ENCODE results near the gene PSEN2.

PSEN2 gene

DNA sequence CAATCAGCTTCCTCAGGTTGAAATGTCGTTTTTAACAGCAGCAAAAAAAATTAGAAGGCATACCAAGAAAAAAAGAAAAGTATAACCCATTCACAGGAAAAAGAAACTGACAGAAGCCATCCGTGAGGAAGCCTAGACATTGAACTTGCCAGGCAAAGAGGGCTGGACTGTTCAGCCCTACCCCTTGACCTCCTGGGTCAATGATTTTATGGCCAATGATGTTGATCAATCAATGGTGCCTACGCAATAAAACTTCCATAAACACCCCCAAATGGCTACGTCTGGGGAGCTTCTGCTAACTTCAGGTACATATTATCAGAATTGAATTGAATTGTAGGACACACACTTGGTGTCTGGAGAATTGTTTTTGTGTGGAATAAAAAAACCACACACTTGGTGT, 4.8 kb upstream of the PSEN2 start:
- no peak for DNase-seq

DNA sequence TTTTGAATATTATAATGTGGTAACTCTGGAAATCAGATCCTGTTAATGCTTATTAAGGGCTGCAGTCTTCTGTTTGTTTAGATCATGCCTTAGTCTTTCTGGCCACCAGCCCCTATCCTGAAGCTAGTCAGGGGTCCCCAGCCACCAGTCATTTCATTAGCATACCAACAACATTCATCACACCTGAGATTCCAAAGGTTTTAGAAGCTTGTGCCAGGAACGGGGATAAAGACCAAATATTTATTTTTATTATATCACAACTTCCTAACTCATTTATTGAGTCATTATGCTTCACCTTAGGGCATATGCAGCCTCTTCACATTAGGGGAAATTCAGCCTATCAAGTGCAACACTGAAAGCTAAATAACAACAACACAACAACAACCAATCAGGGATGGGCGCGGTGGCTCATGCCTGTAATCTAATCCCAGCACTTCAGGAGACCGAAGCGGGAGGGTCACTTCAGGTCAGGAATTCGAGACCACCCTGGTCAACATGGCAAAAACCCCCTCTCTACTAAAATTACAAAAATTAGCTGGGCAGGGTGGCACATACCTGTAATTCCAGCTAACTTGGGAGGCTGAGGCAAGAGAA, 2.9 kb upstream of the PSEN2 start:
- DNase-seq = no peak

DNA sequence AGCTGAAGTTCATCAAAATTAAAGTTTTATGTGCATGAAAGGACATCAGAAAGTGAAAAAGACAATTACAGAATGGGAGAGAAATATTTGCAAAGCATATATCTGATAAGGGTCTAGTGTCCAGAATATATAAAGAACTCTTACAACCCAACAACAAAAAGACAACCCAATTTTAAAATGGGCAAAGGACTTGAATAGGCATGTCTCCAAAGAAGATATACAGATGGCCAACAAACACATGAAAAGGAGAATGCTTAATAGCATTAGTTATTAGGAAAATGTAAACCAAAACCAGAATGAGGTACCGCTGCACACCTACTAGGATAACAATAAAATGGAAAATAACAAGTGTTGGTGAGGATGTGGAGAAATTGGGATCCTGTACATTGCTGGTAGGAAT, 1.7 kb upstream of the PSEN2 start:
- no peak for DNase-seq

GRCh38 chr1:226870026-226870400, 403 bp upstream of the PSEN2 start:
- DNase-seq = no peak

DNA sequence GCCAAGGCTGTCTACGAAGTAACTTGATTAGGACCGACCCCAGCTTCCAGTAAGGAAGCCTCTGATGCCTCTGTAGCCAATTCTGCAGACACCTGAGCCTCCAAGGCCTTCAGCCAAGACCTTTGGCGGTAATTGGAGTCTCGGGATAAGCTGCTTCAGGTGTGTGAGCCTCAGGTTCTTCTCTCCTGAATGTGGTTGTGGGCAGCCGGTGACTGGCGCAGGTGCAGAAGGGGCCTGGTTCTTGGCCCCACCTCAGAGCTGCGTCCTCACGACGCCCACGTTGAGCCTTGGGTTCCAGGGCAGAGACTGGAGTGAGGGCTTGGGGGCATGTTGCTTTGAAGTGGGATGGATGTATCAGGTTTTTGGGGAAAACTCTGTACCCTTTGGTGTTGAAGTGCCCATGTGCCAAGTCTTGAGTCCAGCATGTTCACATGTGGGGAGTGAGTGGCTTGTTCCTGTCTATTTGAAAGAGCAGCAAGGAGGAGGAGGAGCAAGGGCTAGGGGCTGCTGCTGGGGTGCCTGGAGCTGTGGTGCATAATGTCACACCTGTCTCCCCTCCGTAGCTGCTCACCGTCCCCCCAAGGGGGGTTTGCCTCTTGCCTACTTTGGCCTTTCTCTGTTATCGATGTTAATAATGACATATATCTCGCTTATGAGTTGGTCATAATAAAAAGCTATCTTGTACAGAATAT, 1.4 kb downstream of the PSEN2 start:
- no peak for DNase-seq

DNA sequence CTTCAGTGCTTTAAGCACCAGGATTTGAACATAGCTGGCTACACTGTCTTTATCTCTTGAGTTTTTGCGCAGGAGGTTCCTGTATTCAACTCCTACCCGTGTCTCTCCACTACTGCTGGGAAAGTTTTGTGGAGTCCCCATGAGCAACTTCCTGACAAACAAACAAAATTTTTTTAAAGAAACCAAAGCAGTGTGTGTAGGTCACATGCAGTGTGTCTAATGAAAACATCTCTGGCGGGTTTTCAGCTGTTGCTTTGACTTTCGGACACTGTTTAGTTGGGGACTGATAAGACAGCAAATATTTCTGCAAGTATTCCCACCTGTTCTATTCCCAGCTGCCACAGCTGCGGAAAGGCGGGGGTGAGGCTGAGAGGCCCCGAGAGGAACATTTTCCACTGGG, 2.0 kb downstream of the PSEN2 start:
- DNase-seq = no peak

- DNase-seq = no peak
Measured at GRCh38 chr1:226873771-226874578, 3.6 kb downstream of the PSEN2 start.

DNA sequence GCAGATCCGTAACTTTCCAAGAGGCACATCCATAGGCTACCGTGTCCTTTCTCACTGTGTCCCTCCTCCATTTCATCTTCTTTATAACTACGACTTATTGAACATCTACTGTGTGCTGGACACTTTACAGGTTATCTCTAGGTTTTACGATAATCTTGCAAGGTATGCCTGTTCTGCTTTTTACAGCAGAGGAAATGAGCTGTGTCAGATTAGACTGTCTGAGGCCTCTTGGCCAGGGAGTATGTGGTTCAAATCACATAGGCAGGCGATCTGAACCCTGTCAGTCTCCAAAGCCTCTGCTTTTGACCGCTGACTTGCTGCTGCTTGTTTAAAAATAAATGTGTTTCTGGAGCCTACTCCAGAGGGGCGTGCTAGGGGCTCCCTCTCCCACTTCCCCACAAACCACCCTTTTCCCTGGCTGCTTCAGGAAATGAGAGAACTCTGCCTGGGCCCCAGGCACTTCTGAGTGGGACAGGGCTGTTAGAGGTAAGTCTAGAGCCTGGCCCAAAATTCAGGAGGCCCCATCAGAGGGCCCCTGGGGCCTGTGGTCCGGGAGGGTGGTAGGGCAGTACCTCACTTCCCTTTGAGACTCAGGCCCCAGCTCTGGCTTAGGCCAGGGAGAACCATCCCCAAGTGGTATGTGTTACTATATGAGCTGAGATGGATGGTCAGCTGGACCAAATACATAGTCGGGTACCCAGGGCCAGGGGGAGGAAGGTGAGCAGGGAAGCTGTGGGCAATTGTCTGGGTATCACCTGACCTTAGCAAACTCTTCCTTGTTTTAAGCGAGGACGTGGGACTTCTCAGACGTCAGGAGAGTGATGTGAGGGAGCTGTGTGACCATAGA, 4.4 kb downstream of the PSEN2 start:
- DNase-seq = no peak

DNA sequence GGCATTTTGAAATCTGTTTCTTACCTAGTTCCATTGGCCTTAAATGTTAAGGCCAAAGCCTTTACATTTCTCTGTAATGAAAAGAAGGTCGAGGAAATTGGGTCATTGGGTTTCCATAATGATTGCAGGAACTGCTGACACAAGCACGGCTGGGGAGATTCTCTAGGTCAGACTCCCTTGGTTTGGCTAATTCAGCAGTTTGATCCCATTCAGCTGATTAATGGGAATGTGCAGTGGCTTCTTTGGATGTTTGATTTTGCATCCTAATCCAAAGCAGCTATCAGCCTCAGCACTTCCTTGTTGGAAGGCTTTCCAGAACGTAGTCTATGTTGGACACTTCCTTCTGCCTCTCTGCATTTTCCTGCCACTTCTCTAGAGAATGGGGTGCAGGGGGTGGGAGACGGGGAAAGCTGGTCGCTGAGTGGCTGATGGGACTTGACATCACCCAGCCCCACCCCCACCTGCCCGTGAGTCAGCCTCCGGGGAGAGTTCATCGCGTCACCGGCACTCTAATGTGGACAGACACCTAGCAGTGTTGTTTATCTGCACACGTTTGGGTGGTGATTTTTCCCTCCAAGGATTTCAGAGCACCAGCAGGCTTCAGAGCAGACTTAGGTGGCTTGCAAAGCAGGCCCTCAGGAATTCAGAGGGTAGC, 5.4 kb downstream of the PSEN2 start:
- DNase-seq = no peak

GRCh38 chr1:226877669-226878068, 7.3 kb downstream of the PSEN2 start:
- DNase-seq = no peak

- no peak for DNase-seq
Measured at GRCh38 chr1:226880372-226881287, 10.2 kb downstream of the PSEN2 start.

DNA sequence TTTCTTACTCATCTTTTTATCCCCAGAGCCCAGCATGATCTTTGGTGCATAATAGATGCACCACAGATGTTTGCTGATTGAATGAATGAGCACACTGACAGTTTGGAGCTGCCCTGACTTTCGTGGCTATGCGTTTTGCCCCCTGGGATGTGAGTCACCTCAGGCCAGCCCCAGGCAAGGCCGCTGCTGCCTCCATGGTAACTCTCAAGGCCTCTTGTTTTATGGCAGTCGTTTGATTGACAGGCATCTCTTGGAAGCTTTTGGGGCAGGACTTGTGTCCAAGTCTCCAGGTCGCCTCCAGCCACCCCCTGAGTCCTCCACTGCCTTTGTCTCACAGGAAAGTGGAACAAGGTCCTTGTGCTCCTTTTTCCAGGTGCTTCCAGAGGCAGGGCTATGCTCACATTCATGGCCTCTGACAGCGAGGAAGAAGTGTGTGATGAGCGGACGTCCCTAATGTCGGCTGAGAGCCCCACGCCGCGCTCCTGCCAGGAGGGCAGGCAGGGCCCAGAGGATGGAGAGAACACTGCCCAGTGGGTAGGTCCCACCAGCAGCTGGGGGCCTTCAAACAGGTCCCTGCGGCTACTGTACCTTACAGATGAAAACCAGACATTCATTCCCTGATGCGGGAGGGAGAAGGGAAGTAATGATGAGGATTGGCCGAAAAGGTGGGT, 11.2 kb downstream of the PSEN2 start:
- DNase-seq = no peak

GRCh38 chr1:226882187-226882586, 11.8 kb downstream of the PSEN2 start:
- no peak for DNase-seq

- DNase-seq = no peak
Measured at GRCh38 chr1:226882631-226883409, 12.4 kb downstream of the PSEN2 start.

GRCh38 chr1:226883630-226884029, 13.2 kb downstream of the PSEN2 start:
- DNase-seq = no peak

DNA sequence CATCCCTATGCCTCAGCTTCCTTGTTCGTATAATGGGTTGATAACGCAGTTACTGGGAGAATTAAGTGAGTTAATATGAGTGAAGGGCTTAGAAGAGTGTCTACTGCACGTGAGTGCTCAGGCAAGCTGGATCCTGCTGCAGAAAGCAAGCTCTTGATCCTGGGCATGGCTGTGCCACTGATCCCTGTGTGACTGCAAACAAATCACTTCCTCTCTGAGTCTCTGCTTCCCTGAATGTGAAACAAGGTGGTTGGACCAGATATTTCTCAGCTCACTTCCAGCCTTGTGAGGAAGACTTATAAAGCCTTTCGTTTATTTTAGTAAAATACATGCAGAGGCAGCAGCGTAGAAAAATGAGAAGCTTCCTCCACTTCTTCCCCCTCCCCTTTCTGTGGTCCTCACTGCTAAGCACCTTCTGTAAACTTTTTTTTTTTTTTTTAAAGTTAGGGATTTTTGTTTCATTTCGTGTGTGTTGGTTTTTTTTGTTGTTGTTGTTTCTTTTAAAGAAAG, 13.8 kb downstream of the PSEN2 start:
- no peak for DNase-seq

GRCh38 chr1:226884966-226885820, 14.8 kb downstream of the PSEN2 start:
- DNase-seq = no peak

DNA sequence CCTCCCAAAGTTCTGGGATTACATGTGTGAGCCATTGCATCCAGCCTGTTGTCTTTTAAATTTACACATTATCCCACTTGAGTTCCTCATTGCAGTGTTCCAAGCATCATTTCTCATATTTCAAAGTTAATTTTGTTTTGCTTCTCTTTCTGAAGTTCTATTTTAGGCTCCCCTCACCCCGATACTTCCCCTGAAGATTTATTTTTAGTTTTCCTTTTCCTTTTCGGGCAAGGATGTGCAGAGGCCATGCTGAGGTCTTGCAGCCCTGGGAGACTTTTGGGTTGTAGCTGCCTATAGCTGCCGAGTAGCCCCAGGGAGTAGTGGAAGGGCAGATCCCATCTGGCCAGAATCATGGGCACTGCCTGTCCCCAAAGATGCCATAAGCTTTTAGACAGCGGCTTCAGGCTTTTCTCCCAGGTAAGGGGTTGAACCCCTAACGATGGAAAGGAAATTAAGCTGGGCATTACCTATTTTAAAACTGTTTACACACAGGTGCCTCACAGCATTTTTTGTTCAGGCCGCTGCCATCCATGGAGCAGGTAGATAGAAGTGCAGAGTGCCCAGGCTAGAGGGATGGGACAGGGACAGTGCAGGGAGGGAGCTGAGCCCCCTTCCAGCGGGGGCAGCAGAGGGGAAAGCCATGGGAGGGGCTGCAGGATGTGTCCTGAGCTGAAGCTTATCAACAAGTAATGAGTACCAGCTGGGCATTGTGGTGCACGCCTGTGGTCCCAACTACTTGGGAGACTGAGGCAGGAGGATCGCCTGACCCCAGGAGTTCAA, 15.9 kb downstream of the PSEN2 start:
- DNase-seq = no peak
